CD4-positive, alpha-beta T cell treated with Interleukin-17A for 1 hour (primary cell): ENCODE results near the gene OR6B1.
"Not testable (repeated sequence)": the region's sequence is repeated elsewhere in the genome, so short reads cannot be mapped to it uniquely, and the experiment has no call there.

Source experiments
- DNase-seq: peaks from one replicate; pipeline ENCODE4 v3.0.0-alpha.2; 2020

Gene OR6B1

DNA sequence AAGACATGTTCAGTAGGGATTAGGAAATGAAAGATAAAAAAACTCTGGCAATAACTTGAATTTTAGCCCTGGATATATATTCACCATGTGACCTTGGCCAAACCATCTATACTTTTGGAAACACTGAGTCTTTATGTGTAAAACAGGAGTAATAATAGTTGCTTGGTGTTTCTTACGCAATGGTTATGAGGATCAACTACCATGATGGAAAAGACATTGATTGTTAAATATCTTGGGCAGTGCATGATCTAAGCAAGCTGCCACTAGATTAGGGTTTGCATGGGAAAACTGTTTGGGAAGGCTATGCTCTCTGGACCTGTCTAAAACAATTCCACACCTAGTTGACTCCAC is 6.5 kb downstream of the OR6B1 start:
- DNase-seq: no peak

DNA sequence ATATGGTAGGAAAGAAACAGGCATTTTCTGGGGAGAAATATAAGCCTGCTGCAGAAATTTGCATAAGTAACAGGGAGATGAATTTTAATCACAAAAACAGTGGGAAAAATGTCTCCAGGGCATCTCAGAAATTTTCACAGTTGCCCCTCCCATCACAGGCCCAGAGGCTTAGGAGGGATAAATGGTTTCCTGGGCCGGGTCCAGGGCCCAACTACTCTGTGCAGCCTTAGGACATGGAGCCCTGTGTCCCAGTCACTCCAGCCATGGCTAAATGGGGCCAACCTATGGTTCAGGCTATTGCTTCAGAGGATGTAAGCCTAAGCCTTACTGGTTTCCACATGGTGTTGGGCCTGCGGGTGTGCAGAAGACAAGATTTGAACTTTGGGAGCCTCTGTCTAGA is 9.2 kb downstream of the OR6B1 start:
- no peak for DNase-seq

- not testable (repeated sequence) for DNase-seq
Observed at GRCh38 chr7:144010061-144010460, 9.9 kb downstream of the OR6B1 start.

GRCh38 chr7:144010821-144011220 is 10.7 kb downstream of the OR6B1 start:
- DNase-seq: not testable (repeated sequence)

DNA sequence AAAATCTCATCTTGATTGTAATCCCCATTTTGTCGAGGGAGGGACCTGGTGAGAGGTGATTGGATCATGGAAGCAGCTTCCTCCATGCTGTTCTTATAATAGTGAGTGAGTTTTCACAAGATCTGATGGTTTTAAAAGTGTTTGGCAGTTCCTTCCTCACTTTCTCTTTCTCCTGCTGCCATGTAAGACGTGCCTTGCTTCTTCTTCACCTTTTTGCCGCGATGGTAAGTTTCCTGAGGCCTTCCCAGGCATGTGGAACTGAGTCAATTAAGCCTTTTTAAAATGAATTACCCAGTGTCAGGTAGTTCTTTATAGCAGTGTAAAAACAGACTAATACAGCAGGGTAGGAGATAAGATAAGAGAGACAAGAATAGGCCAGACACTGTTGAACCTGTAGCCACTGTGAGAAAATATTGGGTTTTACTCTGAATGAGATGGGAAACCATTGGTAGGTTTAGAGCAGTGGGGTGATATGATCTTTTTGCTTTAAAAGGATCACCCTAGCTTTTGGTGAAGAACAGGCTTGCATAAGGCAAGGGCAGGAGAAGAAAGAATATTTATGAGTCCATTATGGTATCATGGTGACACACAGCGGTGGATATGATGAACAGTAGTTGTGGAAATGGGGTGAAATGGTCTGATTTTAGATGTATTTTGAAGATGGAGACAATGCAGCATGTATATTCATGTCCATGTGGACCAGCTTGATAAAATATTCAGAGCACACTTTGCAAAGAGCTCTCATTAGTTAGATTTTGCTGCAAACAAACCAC is 11.5 kb downstream of the OR6B1 start:
- no peak for DNase-seq

GRCh38 chr7:144018065-144018464 is 17.9 kb downstream of the OR6B1 start:
- DNase-seq: no peak

DNA sequence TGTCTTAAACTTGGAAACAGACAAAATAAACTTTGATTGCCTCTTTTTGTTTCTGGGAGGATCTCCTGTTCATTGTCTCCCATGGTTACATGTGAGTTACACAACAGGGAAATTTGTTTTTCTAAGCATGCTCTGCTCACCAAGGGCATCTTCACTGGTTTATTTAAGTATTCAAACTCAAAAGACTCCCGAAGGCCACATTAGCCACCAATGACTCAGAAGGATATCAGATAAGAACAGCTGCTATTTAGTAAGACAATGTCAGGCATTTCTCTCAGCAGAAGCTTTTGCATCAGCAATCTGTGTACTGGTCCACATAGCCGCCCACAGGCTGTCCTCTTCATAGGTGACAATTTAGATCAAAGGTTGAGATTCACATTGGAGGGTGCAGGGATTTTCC is 19.3 kb downstream of the OR6B1 start:
- no peak for DNase-seq

DNA sequence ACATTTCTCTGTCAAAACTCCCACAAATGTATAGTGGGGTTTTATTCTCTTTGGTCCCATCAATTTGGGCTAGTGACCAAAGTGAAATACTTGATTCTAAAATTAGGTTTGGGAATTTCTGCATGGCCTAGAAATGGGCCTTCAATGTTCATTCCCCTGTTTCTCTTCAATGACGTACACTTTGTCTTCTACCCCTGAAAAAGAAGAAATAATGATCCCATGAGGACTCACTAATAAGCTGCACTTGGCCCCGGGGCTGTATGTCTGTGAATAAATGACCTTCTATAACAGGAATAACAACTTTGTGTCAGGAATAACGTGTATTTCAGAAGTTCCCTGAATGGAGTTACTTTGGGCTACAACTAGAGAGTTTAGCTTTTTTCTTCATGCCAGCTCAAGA is 20.2 kb downstream of the OR6B1 start:
- no peak for DNase-seq

DNA sequence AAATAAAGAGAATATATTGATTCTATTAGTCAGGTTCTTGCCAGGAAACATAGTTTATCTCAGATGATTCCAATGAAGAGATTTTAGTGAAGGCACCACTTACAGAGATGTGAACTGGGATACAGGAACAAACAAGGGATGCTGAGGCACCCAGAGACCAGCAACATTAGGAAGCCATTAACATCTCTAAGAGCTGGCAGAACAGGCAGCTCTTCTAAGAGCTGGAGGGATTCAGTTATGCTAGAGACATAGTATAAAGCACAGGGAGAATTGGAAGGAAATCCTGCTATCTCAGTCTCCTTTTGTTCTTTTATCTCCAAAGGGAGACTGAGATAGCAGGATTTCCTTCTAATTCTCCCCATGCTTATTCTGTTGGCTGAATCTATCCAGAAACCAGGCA is 22.0 kb downstream of the OR6B1 start:
- no peak for DNase-seq

DNA sequence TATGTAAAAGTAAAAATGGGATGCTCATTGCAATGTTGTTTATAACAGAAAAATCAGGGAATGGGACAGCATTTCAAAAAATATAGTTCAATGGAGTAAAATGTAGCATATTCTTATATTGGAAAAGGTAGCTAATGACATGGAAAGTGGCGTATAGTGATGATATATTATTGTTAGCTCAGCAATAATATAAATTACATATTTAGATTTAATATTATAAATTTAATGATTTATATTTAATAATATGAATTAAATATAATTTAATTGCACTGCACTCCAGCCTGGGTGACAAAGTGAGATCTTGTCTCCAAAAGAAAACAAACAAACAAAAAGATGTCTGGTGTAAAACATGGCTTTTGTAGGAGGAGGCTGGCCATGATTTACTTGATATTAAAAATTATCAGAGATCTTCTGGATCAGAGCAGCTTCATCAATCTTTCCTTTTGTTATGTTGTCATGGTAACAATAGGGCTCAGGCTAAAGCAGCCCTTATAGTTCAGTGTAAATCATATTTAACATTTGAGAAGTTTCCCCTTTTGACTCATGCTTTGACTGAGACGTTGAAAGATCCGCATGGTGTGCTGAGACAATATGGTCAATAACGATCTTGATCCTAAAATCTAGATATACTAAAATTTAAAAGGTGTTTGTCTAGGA is 23.2 kb downstream of the OR6B1 start:
- DNase-seq: no peak

GRCh38 chr7:144024213-144024612 is 24.1 kb downstream of the OR6B1 start:
- no peak for DNase-seq

DNA sequence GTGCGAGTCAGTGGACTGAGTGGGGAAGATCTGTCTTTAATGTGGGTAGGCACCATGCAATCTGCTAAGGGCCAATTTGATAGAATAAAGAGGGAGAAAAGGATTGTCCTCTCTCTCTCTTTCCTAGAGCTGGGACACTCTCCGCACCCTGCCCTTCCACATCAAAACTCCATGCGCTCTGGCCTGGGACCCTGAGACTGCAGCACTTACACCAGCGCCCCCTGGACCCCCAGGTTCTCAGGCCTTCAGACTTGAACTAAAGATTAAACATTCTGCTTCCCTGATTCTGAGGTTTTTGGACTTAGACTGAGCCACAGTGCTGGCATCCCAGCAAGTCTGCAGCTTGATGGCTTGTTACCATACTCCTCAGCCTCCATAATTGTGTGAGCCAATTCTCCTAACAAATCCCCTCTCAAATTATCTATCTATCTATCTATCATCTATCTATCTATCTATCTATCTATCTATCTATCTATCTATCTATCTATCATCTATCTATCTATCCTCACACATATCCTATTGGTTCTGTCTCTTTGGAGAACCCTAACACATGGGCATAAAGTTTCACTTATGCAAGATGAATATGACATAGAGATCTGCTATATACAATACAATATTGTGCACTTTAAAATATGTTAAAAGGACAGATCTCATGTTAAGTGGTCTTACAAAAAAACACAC is 26.2 kb downstream of the OR6B1 start:
- no peak for DNase-seq

- no peak for DNase-seq
Observed at GRCh38 chr7:144027070-144027469, 26.9 kb downstream of the OR6B1 start.

- DNase-seq: no peak
Observed at GRCh38 chr7:144027974-144028373, 27.9 kb downstream of the OR6B1 start.

GRCh38 chr7:144028547-144028946 is 28.4 kb downstream of the OR6B1 start:
- DNase-seq: no peak

DNA sequence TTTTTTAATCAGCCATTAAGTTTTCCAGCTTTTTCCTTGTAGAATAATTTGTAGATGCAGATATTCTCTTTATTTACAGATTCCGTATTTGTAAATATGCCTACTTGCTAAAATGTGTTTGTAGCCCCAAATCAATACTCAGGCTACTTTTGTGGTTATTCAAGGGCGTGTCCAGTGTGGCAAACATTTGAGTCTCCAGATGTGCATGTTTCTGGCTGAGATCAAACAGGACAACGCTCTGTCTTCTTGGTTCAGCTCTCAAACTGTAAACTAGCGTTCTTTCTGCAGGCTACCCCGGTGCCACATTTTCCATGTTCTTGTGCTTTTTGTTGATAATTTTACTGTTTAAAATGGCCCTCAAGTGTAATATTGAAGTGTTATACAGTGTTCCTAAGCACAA is 32.4 kb downstream of the OR6B1 start:
- no peak for DNase-seq

DNA sequence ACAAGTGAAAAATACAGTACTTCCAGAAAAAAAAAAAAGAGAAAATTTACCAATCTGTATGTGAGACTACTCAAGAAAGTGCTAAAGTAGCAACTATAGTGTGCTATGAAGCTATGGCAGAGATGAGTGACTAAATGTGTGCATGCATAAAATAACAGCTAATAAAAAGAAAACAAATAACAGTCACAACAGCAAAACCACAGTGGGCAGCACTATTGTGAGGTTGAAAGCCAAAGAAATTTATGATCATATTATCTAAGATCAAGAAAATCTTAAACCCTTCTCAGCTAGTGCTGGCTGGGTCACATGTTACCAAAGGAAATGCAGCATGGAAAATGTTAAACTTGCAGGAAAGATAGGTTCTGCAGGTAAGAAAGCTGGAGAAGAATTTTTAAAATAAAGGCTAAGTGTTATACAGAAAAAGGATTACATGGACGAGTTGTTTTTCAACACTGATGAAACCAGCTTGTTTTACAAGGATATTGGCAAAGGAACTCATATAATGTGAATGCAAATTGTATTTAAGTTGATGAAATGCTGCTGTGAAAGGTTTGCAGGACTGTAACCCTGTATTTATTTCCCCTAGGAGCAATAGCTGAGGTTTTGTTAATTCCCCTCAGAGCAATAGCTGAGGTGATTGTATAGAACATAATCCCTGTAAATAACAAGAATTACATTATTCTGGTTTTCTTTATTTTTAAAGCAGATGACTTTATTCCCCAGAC is 33.0 kb downstream of the OR6B1 start:
- no peak for DNase-seq

DNA sequence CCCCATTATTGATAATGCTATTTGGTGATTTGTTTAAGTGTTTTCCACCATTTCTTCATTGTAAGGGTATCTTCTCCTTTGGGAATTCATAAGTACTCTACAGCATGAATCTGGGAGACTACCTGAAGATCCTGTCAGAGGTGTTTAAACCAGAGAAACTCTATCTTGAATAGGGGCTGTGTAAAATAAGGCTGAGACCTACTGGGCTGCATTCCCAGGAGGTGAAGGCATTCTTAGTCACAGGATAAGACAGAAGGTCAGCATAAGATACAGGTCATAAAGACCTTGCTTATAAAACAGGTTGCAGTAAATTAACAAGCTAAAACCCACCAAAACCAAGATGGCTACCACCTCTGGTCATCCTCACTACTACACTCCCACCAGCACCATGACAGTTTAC is 35.3 kb downstream of the OR6B1 start:
- no peak for DNase-seq

GRCh38 chr7:144036302-144036885 is 36.3 kb downstream of the OR6B1 start:
- DNase-seq: no peak

GRCh38 chr7:144037414-144038035 is 37.4 kb downstream of the OR6B1 start:
- no peak for DNase-seq

DNA sequence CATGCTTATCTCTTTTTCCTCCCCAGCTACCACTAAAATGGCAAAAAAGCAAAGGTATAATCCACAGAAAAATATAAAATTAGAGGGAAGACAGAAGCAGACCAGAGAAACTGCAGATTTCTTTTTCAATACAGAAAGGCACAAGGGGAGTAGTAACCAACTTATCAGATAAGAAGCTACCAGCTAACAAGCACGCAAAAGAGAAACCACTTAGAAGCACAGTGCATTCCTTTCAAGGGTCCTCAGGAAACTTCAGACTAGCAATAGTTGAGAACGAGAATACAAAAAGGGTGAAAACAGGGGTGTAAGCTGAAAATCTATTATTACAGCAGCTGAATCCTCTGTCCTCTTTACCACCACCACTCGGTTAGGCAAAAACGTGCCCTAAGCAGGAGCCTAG is 38.8 kb downstream of the OR6B1 start:
- DNase-seq: no peak

- no peak for DNase-seq
Observed at GRCh38 chr7:144048648-144049047, 48.5 kb downstream of the OR6B1 start, which contains the start of gene OR2A5. OR2A5 (plus strand) TSS chr7:144048948; CDS start chr7:144050402, 1,454 bp downstream.

GRCh38 chr7:144049491-144049890 is 49.4 kb downstream of the OR6B1 start:
- no peak for DNase-seq
